Esophagus muscularis mucosa (tissue), 4 donors: Measurements from ENCODE around the gene COX6B1. TPM values are rescaled to one million over a fixed set of nuclear protein-coding genes. Genes with fewer than 3 reads are reported as not detected.

Experiments
- DNase-seq: peaks from one replicate; pipeline ENCODE4 v3.0.0-alpha.2; 2017; ENCODE audit errors: extremely low spot score
- H3K27ac ChIP-seq, 4 donors: fragments of 200-600 bp; sonication (generic); replicated peaks in 1 of 4; 1 replicate in 3 of 4; 2 replicates in 1 of 4; pipeline ENCODE4 v1.5.1; 2016 to 2019; ENCODE audit warnings: mild to moderate bottlenecking in 1 of 4
- H3K27me3 ChIP-seq, 4 donors: fragments of 200-600 bp; sonication (generic); one replicate each; pipeline versions ENCODE4 v1.5.1 to v1.6.0; 2016 to 2019
- H3K36me3 ChIP-seq, 4 donors: fragments of 200-600 bp; sonication (generic); one replicate each; pipeline ENCODE4 v1.5.1; 2016 to 2019
- H3K4me1 ChIP-seq, 4 donors: fragments of 200-600 bp; sonication (generic); one replicate each; pipeline ENCODE4 v1.5.1; 2016 to 2019
- H3K4me3 ChIP-seq, 4 donors: fragments of 200-600 bp; sonication (generic); 1 replicate in 2 of 4; 2 replicates in 2 of 4; pipeline ENCODE4 v1.5.1; 2016 to 2019; ENCODE audit warnings: mild to moderate bottlenecking in 4 of 4, moderate library complexity in 1 of 4
- H3K9me3 ChIP-seq, 4 donors: fragments of 200-600 bp; sonication (generic); 1 replicate in 3 of 4; 2 replicates in 1 of 4; pipeline ENCODE4 v1.5.1; 2016 to 2019
- CTCF ChIP-seq, 3 experiments: fragments of 200-600 bp in 2 of 3; fragments of 450-650 bp in 1 of 3; sonication (generic) in 2 of 3; IDR thresholded peaks; one replicate each; pipeline ENCODE4 v1.5.1; 2017 to 2019; ENCODE audit warnings: antibody characterized with exemption in 3 of 3, mild to moderate bottlenecking in 2 of 3, moderate library complexity in 1 of 3
- EP300 ChIP-seq: sonication (generic); formaldehyde crosslinking; IDR thresholded peaks from one replicate; pipeline ENCODE4 v1.6.1; 2017; ENCODE audit warnings: antibody characterized with exemption
- POLR2A ChIP-seq: fragments of 450-650 bp; IDR thresholded peaks from one replicate; pipeline ENCODE4 v1.6.1; 2017; ENCODE audit warnings: antibody characterized with exemption, moderate library complexity, mild to moderate bottlenecking, low read depth
- POLR2AphosphoS5 ChIP-seq, 2 donors: sonication (generic); formaldehyde crosslinking; IDR thresholded peaks; one replicate each; pipeline ENCODE4 v1.6.1; 2017; ENCODE audit warnings: antibody characterized with exemption in 2 of 2
- WGBS: methylation state at CpG from one replicate; pipeline ENCODE4 v1.1.5; 2018; 5-methylcytosine and 5-hydroxymethylcytosine counted together
- intact Hi-C: fragments of 100-400 bp; cut with DNase I; formaldehyde crosslinking; loops from one replicate; pipeline ENCODE4 v1.15.1; 2023
- total RNA-seq, 4 donors: library from RNA; depleted of rRNA; stranded (reverse); fragments of >200 nt; gene quantifications; one replicate each; pipeline versions ENCODE4 v1.1.0 to v1.2.1, GENCODE V29; 2016

Gene COX6B1
- total RNA-seq, 4 donors from 2014 or later: 205 to 508 (median 313) TPM

GRCh38 chr19:35696835-35697234, 48.7 kb downstream of the COX6B1 start:
- Histone ChIP-seq H3K27ac (no peak overlapping the region), H3K36me3 (no peaks in the 10 kb centered on the region), H3K27me3 (no peaks in the 10 kb centered on the region), H3K4me3 (no peak overlapping the region), H3K9me3 (no peaks in the 10 kb centered on the region), H3K4me1 (peaks cover 2 to 3% (median 2%) of the 10 kb centered on the region in 4 donors)
- intact Hi-C loops: no loop called here
- DNase-seq: no peak
- 70% methylated on average over 4 of the region's 4 CpGs for WGBS
- no peak for TF ChIP-seq EP300
- TF ChIP-seq POLR2AphosphoS5 (IDR thresholded peaks at IDR 0.05): no peak
- no peak for TF ChIP-seq CTCF (IDR thresholded peaks at IDR 0.05)
- TF ChIP-seq POLR2A: no peak

- Histone ChIP-seq H3K4me3 (peak overlapping the region; percentile 62 to 91 (median 66)), H3K36me3 (no peaks in the 10 kb centered on the region), H3K27ac (peak overlapping the region; percentile 29 to 62 (median 42)), H3K9me3 (no peaks in the 10 kb centered on the region), H3K4me1 (peaks cover 11 to 16% (median 15%) of the 10 kb centered on the region in 4 donors), H3K27me3 (peaks cover 0 to 14% (median 0%) of the 10 kb centered on the region in 4 donors)
- peak; percentile 99 for DNase-seq
- WGBS: 0% methylated on average over 19 of the region's 50 CpGs
- TF ChIP-seq POLR2AphosphoS5 (IDR thresholded peaks at IDR 0.05): peak; percentile 71 to 75
- peak in 1 of 3 experiments; percentile 11 for TF ChIP-seq CTCF (IDR thresholded peaks at IDR 0.05)
- TF ChIP-seq POLR2A: no peak
- intact Hi-C loops: loop anchor here (2.0 kb wide), 1 partner anchor 14 kb away; no protein-coding TSS in a partner anchor
Observed at GRCh38 chr19:35702223-35703012, 54.3 kb downstream of the COX6B1 start.

GRCh38 chr19:35703343-35703742, 55.2 kb downstream of the COX6B1 start:
- peaks cover 11 to 16% (median 15%) of the 10 kb centered on the region in 4 donors for H3K4me1 ChIP-seq

GRCh38 chr19:35704218-35704617, 56.1 kb downstream of the COX6B1 start, which contains the start of gene ZBTB32:
Gene ZBTB32, plus strand, starts transcription at chr19:35704558. Its CDS starts 10,069 bp downstream, at chr19:35714627.
- Histone ChIP-seq H3K4me1 (peaks cover 11 to 16% (median 15%) of the 10 kb centered on the region in 4 donors), H3K9me3 (no peaks in the 10 kb centered on the region), H3K4me3 (no peak within 1 kb of the TSS), H3K36me3 (no peaks in the 10 kb centered on the region), H3K27me3 (peaks cover 0 to 14% (median 0%) of the 10 kb centered on the region in 4 donors), H3K27ac (no peak within 1 kb of the TSS)
- WGBS: 26% methylated on average over 18 of the region's 24 CpGs
- TF ChIP-seq CTCF (IDR thresholded peaks at IDR 0.05) (no peak), POLR2AphosphoS5 (IDR thresholded peaks at IDR 0.05) (no peak), POLR2A (no peak), EP300 (no peak)
- no peak for DNase-seq
- intact Hi-C loops: no loop called here

More at GRCh38 chr19:35703343-35703742, 55.2 kb downstream of the COX6B1 start:
- intact Hi-C loops: loop anchor here (2.0 kb wide), 1 partner anchor 13 kb away; no protein-coding TSS in a partner anchor
- 52% methylated on average over 9 of the region's 9 CpGs for WGBS
- H3K27me3 ChIP-seq: peaks cover 0 to 14% (median 0%) of the 10 kb centered on the region in 4 donors
- H3K4me3 ChIP-seq: peak overlapping the region in 2 of 4 donors; percentile 62 to 66
- H3K9me3 ChIP-seq: no peaks in the 10 kb centered on the region
- no peak for DNase-seq
- H3K36me3 ChIP-seq: no peaks in the 10 kb centered on the region
- no peak overlapping the region for H3K27ac ChIP-seq
- TF ChIP-seq POLR2AphosphoS5 (IDR thresholded peaks at IDR 0.05): no peak
- TF ChIP-seq POLR2A: no peak
- TF ChIP-seq CTCF (IDR thresholded peaks at IDR 0.05): no peak
- no peak for TF ChIP-seq EP300

Other genes starting within 250 kb of the COX6B1 start
- 1 to 10 TPM in 1 of 4 donors, not detected in 3; 1.7 TPM for gene FFAR2, start 200.1 kb upstream of the COX6B1 start, total RNA-seq
- not detected for gene KRTDAP, start 157.9 kb upstream of the COX6B1 start, total RNA-seq
- gene DMKN, start 134.7 kb upstream of the COX6B1 start, total RNA-seq: 1 to 10 TPM; 1.7 to 5.5 (median 3.8) TPM
- gene SBSN, start 120.0 kb upstream of the COX6B1 start, total RNA-seq: not detected
- not detected for gene GAPDHS, start 114.9 kb upstream of the COX6B1 start, total RNA-seq
- 100 to 1,000 TPM in 2 of 4 donors, 10 to 100 TPM in 2; 47.3 to 109 (median 91.6) TPM for gene TMEM147, start 102.7 kb upstream of the COX6B1 start, total RNA-seq
- gene ATP4A, start 84.7 kb upstream of the COX6B1 start, total RNA-seq: not detected
- gene PMIS2, start 62.1 kb upstream of the COX6B1 start, total RNA-seq: not detected
- gene HAUS5, start 35.6 kb upstream of the COX6B1 start, total RNA-seq: 1 to 10 TPM; 3.7 to 4.7 (median 4.3) TPM
- gene RBM42, start 19.3 kb upstream of the COX6B1 start, total RNA-seq: 100 to 1,000 TPM in 2 of 4 donors, 10 to 100 TPM in 2; 63.1 to 112 (median 95.2) TPM
- 1 to 10 TPM in 1 of 4 donors, not detected in 3; 3.4 TPM for gene ETV2, start 6.6 kb upstream of the COX6B1 start, total RNA-seq
- not detected for gene UPK1A, start 18.2 kb downstream of the COX6B1 start, total RNA-seq
- not detected for gene ZBTB32, start 56.2 kb downstream of the COX6B1 start, total RNA-seq
- 10 to 100 TPM; 22.0 to 30.6 (median 24.2) TPM for gene KMT2B, start 69.7 kb downstream of the COX6B1 start, total RNA-seq
- gene IGFLR1, start 94.1 kb downstream of the COX6B1 start, total RNA-seq: 1 to 10 TPM; 1.7 to 8.1 (median 5.9) TPM
- gene U2AF1L4, start 97.1 kb downstream of the COX6B1 start, total RNA-seq: 10 to 100 TPM in 3 of 4 donors, 1 to 10 TPM in 1; 7.9 to 31.1 (median 20.9) TPM
- 10 to 100 TPM; 27.4 to 48.7 (median 33.8) TPM for gene PSENEN, start 97.3 kb downstream of the COX6B1 start, total RNA-seq
- gene LIN37, start 100.3 kb downstream of the COX6B1 start, total RNA-seq: 10 to 100 TPM; 11.6 to 18.3 (median 15.6) TPM
- gene HSPB6, start 108.7 kb downstream of the COX6B1 start, total RNA-seq: 100 to 1,000 TPM in 2 of 4 donors, 10 to 100 TPM in 2; 64.4 to 146 (median 105) TPM
- gene PROSER3, start 109.9 kb downstream of the COX6B1 start, total RNA-seq: 1 to 10 TPM; 5.6 to 8.7 (median 7.1) TPM
- gene ARHGAP33, start 127.2 kb downstream of the COX6B1 start, total RNA-seq: 10 to 100 TPM in 2 of 4 donors, 1 to 10 TPM in 2; 3.3 to 11.2 (median 7.7) TPM
- gene PRODH2, start 164.5 kb downstream of the COX6B1 start, total RNA-seq: not detected
- gene NPHS1, start 204.2 kb downstream of the COX6B1 start, total RNA-seq: not detected
- gene KIRREL2, start 208.6 kb downstream of the COX6B1 start, total RNA-seq: not detected
- 10 to 100 TPM in 2 of 4 donors, 1 to 10 TPM in 2; 4.6 to 14.6 (median 8.8) TPM for gene APLP1, start 220.3 kb downstream of the COX6B1 start, total RNA-seq